Mesothelial cell of epicardium (in vitro differentiated cells): ENCODE measurements around the gene ULBP2. TPM values are rescaled to one million over a fixed set of nuclear protein-coding genes. Genes with fewer than 3 reads are reported as not detected.
A peak's percentile ranks its signal among the peaks of the same experiment; 100 is the strongest.
"Not testable (repeated sequence)": the region's sequence is repeated elsewhere in the genome, so short reads cannot be mapped to it uniquely, and the experiment has no call there.

Experiments used
- DNase-seq, 2 experiments: peaks; one replicate each; pipeline ENCODE4 v3.0.0; 2021; ENCODE audit warnings: low spot score in 2 of 2; ENCODE audit not compliant: unreplicated experiment in 2 of 2
- H3K27ac Mint-ChIP-seq: 2 replicates; pipeline ENCODE4 v1.8.0; 2021; ENCODE audit warnings: mixed read lengths
- H3K27me3 Mint-ChIP-seq: 2 replicates; pipeline ENCODE4 v1.8.0; 2021; ENCODE audit warnings: low read depth, mixed read lengths
- H3K36me3 Mint-ChIP-seq: 2 replicates; pipeline ENCODE4 v1.8.0; 2021; ENCODE audit warnings: mixed read lengths
- H3K4me1 Mint-ChIP-seq: 2 replicates; pipeline ENCODE4 v1.8.0; 2021; ENCODE audit warnings: mixed read lengths
- H3K4me3 Mint-ChIP-seq: 2 replicates; pipeline ENCODE4 v1.8.0; 2021; ENCODE audit warnings: mild to moderate bottlenecking, moderate library complexity, mixed read lengths
- H3K9me3 Mint-ChIP-seq: 2 replicates; pipeline ENCODE4 v1.8.0; 2021; ENCODE audit warnings: mixed read lengths
- total RNA-seq: library from RNA; stranded (reverse); gene quantifications from 3 replicates; pipeline ENCODE4 v1.2.1, GENCODE V29; 2021
- TF ChIP-seq, protein P1 (sequence below): fragments of 200-600 bp; sonication (generic); IDR thresholded peaks from one replicate; pipeline ENCODE4 v1.5.0; 2021; ENCODE audit warnings: antibody characterized with exemption; ENCODE audit not compliant: unreplicated experiment

The ULBP2 gene
- total RNA-seq, 1 donor from 2014 or later, result 0.42 TPM

- Mint-ChIP-seq H3K27ac (no peak overlapping the region), H3K27me3 (peaks cover 86% of the 10 kb centered on the region), H3K9me3 (no peaks in the 10 kb centered on the region), H3K4me3 (peak overlapping the region; percentile 80), H3K36me3 (no peaks in the 10 kb centered on the region), H3K4me1 (peaks cover 18% of the 10 kb centered on the region)
- TF ChIP-seq, protein P1, sequence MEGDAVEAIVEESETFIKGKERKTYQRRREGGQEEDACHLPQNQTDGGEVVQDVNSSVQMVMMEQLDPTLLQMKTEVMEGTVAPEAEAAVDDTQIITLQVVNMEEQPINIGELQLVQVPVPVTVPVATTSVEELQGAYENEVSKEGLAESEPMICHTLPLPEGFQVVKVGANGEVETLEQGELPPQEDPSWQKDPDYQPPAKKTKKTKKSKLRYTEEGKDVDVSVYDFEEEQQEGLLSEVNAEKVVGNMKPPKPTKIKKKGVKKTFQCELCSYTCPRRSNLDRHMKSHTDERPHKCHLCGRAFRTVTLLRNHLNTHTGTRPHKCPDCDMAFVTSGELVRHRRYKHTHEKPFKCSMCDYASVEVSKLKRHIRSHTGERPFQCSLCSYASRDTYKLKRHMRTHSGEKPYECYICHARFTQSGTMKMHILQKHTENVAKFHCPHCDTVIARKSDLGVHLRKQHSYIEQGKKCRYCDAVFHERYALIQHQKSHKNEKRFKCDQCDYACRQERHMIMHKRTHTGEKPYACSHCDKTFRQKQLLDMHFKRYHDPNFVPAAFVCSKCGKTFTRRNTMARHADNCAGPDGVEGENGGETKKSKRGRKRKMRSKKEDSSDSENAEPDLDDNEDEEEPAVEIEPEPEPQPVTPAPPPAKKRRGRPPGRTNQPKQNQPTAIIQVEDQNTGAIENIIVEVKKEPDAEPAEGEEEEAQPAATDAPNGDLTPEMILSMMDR, result no peak
- no peak for DNase-seq
Measured at GRCh38 chr6:149942461-149942829, 631 bp downstream of the ULBP2 start.

GRCh38 chr6:149943321-149943720, 1.5 kb downstream of the ULBP2 start:
- H3K27ac Mint-ChIP-seq, H3K4me3 Mint-ChIP-seq, H3K9me3 Mint-ChIP-seq, H3K36me3 Mint-ChIP-seq, DNase-seq: not testable (repeated sequence)
- Mint-ChIP-seq H3K27me3 (peaks cover 86% of the 10 kb centered on the region), H3K4me1 (peaks cover 16% of the 10 kb centered on the region)

GRCh38 chr6:149945276-149945675, 3.5 kb downstream of the ULBP2 start:
- H3K4me1 Mint-ChIP-seq, H3K9me3 Mint-ChIP-seq, H3K4me3 Mint-ChIP-seq, H3K27ac Mint-ChIP-seq, H3K36me3 Mint-ChIP-seq, DNase-seq: not testable (repeated sequence)
- peaks cover 86% of the 10 kb centered on the region for H3K27me3 Mint-ChIP-seq

DNA sequence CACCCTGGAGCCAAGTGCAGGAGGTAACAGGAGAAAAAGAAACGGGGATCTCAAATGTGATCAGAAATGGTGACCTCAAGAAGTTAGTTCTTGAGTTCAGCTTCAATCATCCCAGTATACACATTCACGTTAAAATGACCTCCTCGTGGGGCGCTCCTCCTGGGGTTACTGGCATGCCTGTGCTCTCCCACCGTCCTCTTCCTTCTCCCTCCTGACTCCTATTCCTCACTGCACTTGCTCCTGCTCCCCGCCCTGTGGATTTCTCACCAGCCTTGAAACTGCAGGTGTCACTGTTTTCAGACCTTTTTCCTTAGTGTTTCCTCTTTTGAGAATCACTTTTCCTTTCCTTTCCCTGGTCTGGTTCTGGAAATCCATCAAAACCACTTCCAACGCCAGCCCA, 4.8 kb downstream of the ULBP2 start:
- not testable (repeated sequence) for DNase-seq, H3K9me3 Mint-ChIP-seq, H3K36me3 Mint-ChIP-seq, H3K4me1 Mint-ChIP-seq, H3K27ac Mint-ChIP-seq, H3K4me3 Mint-ChIP-seq
- H3K27me3 Mint-ChIP-seq, result peaks cover 86% of the 10 kb centered on the region

DNA sequence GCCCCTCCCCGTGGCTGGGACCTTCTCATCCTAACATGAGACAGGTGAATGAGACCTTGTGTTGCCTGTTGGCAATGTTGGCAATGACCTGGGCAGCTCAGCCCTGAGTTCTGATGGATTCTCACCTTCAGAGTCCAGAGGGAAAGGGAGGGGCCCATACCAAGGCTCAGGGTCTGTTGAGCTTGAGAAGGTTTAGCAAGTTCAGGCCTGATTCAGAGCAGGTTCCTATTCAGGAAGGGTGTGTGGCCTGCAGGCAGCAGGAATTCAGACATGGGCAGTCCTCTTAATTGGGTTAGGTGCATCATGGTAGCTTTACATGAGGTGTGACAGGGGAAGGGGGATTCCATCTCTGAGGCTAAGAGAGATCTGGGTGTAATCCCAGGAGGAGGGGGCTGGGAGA, 5.7 kb downstream of the ULBP2 start:
- peaks cover 86% of the 10 kb centered on the region for H3K27me3 Mint-ChIP-seq
- not testable (repeated sequence) for H3K9me3 Mint-ChIP-seq, H3K36me3 Mint-ChIP-seq

DNA sequence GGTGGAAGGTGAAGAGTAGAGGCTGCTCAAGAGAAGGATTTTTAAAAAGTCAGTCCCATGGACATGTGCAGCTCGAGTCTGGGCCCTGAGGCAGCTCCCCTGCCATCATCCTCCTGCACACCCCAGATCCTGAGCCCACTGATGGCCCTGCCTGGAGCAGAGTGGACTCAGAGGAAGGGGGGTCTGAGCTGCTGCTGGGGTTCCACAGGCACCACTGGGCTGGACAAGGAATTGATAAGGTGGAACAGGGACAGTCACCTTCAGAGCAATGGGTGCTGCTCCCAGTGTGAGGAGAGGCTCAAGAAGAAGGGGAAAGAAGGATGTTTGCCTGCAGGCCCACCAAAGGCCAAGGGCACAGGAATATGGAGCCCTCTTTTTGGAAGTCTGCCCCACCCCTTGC, 6.2 kb downstream of the ULBP2 start:
- TF ChIP-seq, protein P1, result no peak
- Mint-ChIP-seq H3K4me3 (no peak overlapping the region), H3K9me3 (no peaks in the 10 kb centered on the region), H3K4me1 (no peaks in the 10 kb centered on the region), H3K27me3 (peaks cover 86% of the 10 kb centered on the region), H3K27ac (no peak overlapping the region), H3K36me3 (no peaks in the 10 kb centered on the region)
- no peak for DNase-seq

More for the DNA sequence above, 5.7 kb downstream of the ULBP2 start:
- DNase-seq, H3K4me3 Mint-ChIP-seq, H3K4me1 Mint-ChIP-seq, H3K27ac Mint-ChIP-seq: not testable (repeated sequence)

- no peak for DNase-seq
- peaks cover 86% of the 10 kb centered on the region for H3K27me3 Mint-ChIP-seq
- H3K27ac Mint-ChIP-seq, result no peak overlapping the region
- no peaks in the 10 kb centered on the region for H3K9me3 Mint-ChIP-seq
- no peak overlapping the region for H3K4me3 Mint-ChIP-seq
- no peaks in the 10 kb centered on the region for H3K4me1 Mint-ChIP-seq
- TF ChIP-seq, protein P1, result no peak
- H3K36me3 Mint-ChIP-seq, result no peaks in the 10 kb centered on the region
Measured at GRCh38 chr6:149948616-149949015, 6.8 kb downstream of the ULBP2 start.

DNA sequence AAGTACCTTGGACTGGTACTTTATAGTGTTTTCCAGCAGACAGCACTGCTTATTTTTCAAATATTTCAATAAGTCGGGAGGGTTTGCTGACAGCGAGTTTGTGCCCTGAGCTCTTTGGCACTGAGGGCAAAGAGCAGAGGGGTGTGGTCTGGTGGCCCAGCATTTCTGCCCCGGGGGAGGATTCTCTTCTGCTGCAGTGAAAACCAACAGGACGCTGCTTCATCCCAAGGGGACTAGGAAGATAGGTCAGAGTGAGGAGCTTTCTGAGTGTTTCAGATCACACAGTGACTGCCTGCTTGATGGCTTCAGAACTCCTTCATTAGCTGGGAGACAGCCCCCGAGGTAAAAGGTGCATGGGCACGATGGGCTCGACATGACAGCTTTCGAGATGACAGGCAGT, 8.6 kb downstream of the ULBP2 start:
- peaks cover 89% of the 10 kb centered on the region for H3K27me3 Mint-ChIP-seq
- H3K36me3 Mint-ChIP-seq, result no peaks in the 10 kb centered on the region
- no peak overlapping the region for H3K4me3 Mint-ChIP-seq
- H3K9me3 Mint-ChIP-seq, result no peaks in the 10 kb centered on the region
- no peak for DNase-seq
- peaks cover 2% of the 10 kb centered on the region for H3K4me1 Mint-ChIP-seq
- TF ChIP-seq, protein P1, result no peak
- no peak overlapping the region for H3K27ac Mint-ChIP-seq
